GM12878 (cell line): ENCODE measurements around the gene TTL. TPM values are rescaled to one million over a fixed set of nuclear protein-coding genes. Genes with fewer than 3 reads are reported as not detected.

Source experiments
- ATAC-seq: fragments of 200-7000 bp; cut with Tn5 transposase; 3 replicates; pipeline ENCODE4 v1.9.1; 2020; ENCODE audit warnings: mild to moderate bottlenecking, moderate library complexity
- BruUV-seq: library from RNA; stranded (reverse); fragments of 400-500 nt; replicated peaks from 2 replicates; lab custom pipeline; 2021; lab: Mats Ljungman, UMichigan
- CTCF ChIA-PET: fragments of 300-600 bp; sonication (Branson Sonifier 250); formaldehyde crosslinking; extraction: SDS; loops from one replicate; lab custom pipeline; 2021; ENCODE audit warnings: inconsistent platforms; lab: Yijun Ruan, JAX
- POLR2A ChIA-PET: fragments of 350-600 bp; formaldehyde crosslinking; extraction: SDS; loops from one replicate; lab custom pipeline; 2021; ENCODE audit warnings: inconsistent platforms; lab: Charles Lee
- RAD21 ChIA-PET: fragments of 300-600 bp; sonication (Branson Sonifier 250); formaldehyde crosslinking; loops from one replicate; lab custom pipeline; 2023; ENCODE audit warnings: antibody characterized with exemption; ENCODE audit not compliant: unreplicated experiment; lab: Charles Lee
- SMC1A ChIA-PET: fragments of 300-600 bp; sonication (Branson Sonifier 250); formaldehyde crosslinking; loops from one replicate; lab custom pipeline; 2023; ENCODE audit not compliant: unreplicated experiment, uncharacterized antibody; lab: Charles Lee
- DNase-seq: peaks from one replicate; pipeline ENCODE4 v3.0.0-alpha.2; 2011; ENCODE audit warnings: low read depth, low spot score
- FAIRE-seq: peaks from 3 replicates; lab custom pipeline; 2011; peaks lifted over from hg19 to GRCh38; lab: Jason Lieb, UNC
- H2AFZ ChIP-seq: 2 replicates; pipeline ENCODE4 v1.6.0; 2011; ENCODE audit warnings: low read depth, low read length, control low read depth; ENCODE audit not compliant: control insufficient read depth
- H3K27ac ChIP-seq: 2 replicates; pipeline ENCODE4 v1.5.1; 2011; ENCODE audit warnings: control low read depth; ENCODE audit not compliant: control insufficient read depth, insufficient read depth
- H3K27me3 ChIP-seq, 2 experiments: replicated peaks in 1 of 2; 2 replicates each; pipeline versions ENCODE4 v1.6.0 to v1.6.1; 2011; ENCODE audit warnings: low read length in 1 of 2; ENCODE audit not compliant: control insufficient read depth in 2 of 2, insufficient read depth in 2 of 2
- H3K36me3 ChIP-seq, 2 experiments: 2 replicates each; pipeline ENCODE4 v1.5.1; 2011; ENCODE audit warnings: low read length in 1 of 2; ENCODE audit not compliant: control insufficient read depth in 2 of 2, insufficient read depth in 2 of 2
- H3K4me1 ChIP-seq: 2 replicates; pipeline ENCODE4 v1.6.1; 2011; ENCODE audit warnings: mild to moderate bottlenecking, low read length, moderate library complexity, mixed read lengths; ENCODE audit not compliant: control insufficient read depth, insufficient read depth
- H3K4me2 ChIP-seq: 2 replicates; pipeline ENCODE4 v1.6.0; 2011; ENCODE audit warnings: control low read depth; ENCODE audit not compliant: control insufficient read depth, insufficient read depth
- H3K4me3 ChIP-seq: fragments of 200-600 bp; sonication (generic); 2 replicates; pipeline ENCODE4 v1.5.1; 2016
- H3K79me2 ChIP-seq: 2 replicates; pipeline ENCODE4 v1.6.0; 2011; ENCODE audit warnings: low read length; ENCODE audit not compliant: control insufficient read depth, insufficient read depth
- H3K9ac ChIP-seq: 2 replicates; pipeline ENCODE4 v1.8.0; 2011; ENCODE audit warnings: low read length, control low read depth, mixed read lengths; ENCODE audit not compliant: control insufficient read depth, insufficient read depth
- H3K9me3 ChIP-seq: replicated peaks from 3 replicates; pipeline ENCODE4 v1.5.1; 2011; ENCODE audit warnings: mild to moderate bottlenecking, low read length; ENCODE audit not compliant: control insufficient read depth, insufficient read depth
- H4K20me1 ChIP-seq: 2 replicates; pipeline ENCODE4 v1.6.0; 2011; ENCODE audit not compliant: control insufficient read depth, insufficient read depth
- CHD4 ChIP-seq: fragments of 200-600 bp; sonication (generic); IDR thresholded peaks from 2 replicates; pipeline ENCODE4 v1.6.1; 2016; ENCODE audit warnings: mild to moderate bottlenecking
- HDAC6 ChIP-seq: fragments of 200-600 bp; sonication (generic); IDR thresholded peaks from one replicate; pipeline ENCODE4 v1.8.0; 2017; ENCODE audit warnings: antibody characterized with exemption; ENCODE audit not compliant: unreplicated experiment
- IRF5 ChIP-seq: fragments of 450-650 bp; IDR thresholded peaks from 2 replicates; pipeline ENCODE4 v1.6.1; 2017; ENCODE audit warnings: borderline replicate concordance
- KDM1A ChIP-seq: fragments of 200-600 bp; sonication (generic); IDR thresholded peaks from 2 replicates; pipeline ENCODE4 v1.6.1; 2016; ENCODE audit warnings: borderline replicate concordance
- KLF5 ChIP-seq: fragments of 450-650 bp; IDR thresholded peaks from 2 replicates; pipeline ENCODE4 v1.6.1; 2014; ENCODE audit warnings: mild to moderate bottlenecking; ENCODE audit not compliant: partially characterized antibody
- NBN ChIP-seq: fragments of 450-650 bp; IDR thresholded peaks from 2 replicates; pipeline ENCODE4 v1.6.1; 2016
- NFIC ChIP-seq: IDR thresholded peaks from 2 replicates; pipeline ENCODE4 v1.6.1; 2012; ENCODE audit warnings: low read depth, mild to moderate bottlenecking, inconsistent platforms, low read length, moderate library complexity
- NR2C1 ChIP-seq: fragments of 450-650 bp; IDR thresholded peaks from 2 replicates; pipeline ENCODE4 v1.6.1; 2017; ENCODE audit warnings: antibody characterized with exemption, mild to moderate bottlenecking, moderate library complexity
- PML ChIP-seq: IDR thresholded peaks from 2 replicates; pipeline ENCODE4 v1.6.1; 2012; ENCODE audit warnings: low read length, inconsistent platforms
- ZBED1 ChIP-seq: IDR thresholded peaks from 2 replicates; pipeline ENCODE4 v1.6.1; 2016; ENCODE audit warnings: borderline replicate concordance
- in situ Hi-C: fragments of 300-500 bp; cut with MboI; formaldehyde crosslinking; loops from 9 replicates; pipeline ENCODE4 v1.14.3; 2018; ENCODE audit warnings: mixed read lengths
- intact Hi-C: fragments of 100-400 bp; cut with micrococcal nuclease; formaldehyde crosslinking; loops from one replicate; pipeline ENCODE4 v1.14.2; 2022; ENCODE audit not compliant: unreplicated experiment
- polyA plus RNA-seq, 11 experiments: library from polyadenylated mRNA; depleted of rRNA in 4 of 11; unstranded in 6 of 11; stranded (reverse) in 5 of 11; fragments of >200 nt; fragmentation: Nextera tagmentation in 4 of 11; fragmentation: Illumina TruSeq in 1 of 11; extraction: Ambion mirVana in 4 of 11; extraction: Trizol in 1 of 11; gene quantifications; 1 replicate in 1 of 11; 2 replicates in 10 of 11; pipeline versions ENCODE4 v1.2.1 to v1.2.3, GENCODE V29; 2011 to 2016; ENCODE audit warnings: inconsistent platforms in 2 of 11, missing spikeins in 2 of 11, low read depth in 1 of 11
- total RNA-seq, 4 experiments: library from RNA; depleted of rRNA in 3 of 4; stranded (reverse); fragments of >200 nt in 3 of 4; fragmentation: Illumina TruSeq in 1 of 4; extraction: Trizol in 1 of 4; gene quantifications; 2 replicates each; pipeline versions ENCODE4 v1.2.1 to v1.2.3, GENCODE V29; 2013 to 2021
- TF ChIP-seq, protein P1 (sequence below): fragments of 450-650 bp; IDR thresholded peaks from 2 replicates; pipeline ENCODE4 v1.6.1; 2018; ENCODE audit warnings: borderline replicate concordance, mild to moderate bottlenecking; ENCODE audit not compliant: partially characterized antibody

Gene TTL
- total and polyA plus RNA-seq, 10 of the 15 experiments (the other 5 are each of a cell fraction or from before 2014, with no cell fraction given) = 3.9 to 27.1 (median 16.1) TPM

DNA sequence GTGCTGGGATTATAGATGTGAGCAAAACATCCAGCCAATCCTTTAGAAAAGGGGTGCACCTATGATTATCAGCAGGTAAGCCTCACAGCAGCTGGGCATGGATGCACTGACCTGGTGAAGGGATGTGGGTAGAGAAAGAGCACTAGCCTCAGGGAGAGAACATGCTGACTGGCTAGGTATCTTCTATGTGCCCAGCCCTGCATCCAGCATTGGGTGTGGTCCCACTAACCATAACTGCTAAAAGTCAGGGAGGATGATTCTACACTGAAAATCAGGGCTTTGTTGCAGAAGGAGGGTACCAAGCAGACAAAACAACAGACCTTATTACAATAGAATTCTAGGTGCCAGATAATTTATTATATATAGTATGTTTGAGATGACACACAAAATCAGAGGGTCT is 27.4 kb upstream of the TTL start:
- SMC1A ChIA-PET = no interaction called here
- intact Hi-C loops = no loop called here
- Histone ChIP-seq H3K4me1 (no peaks in the 10 kb centered on the region), H3K27me3 (no peaks in the 10 kb centered on the region; a peak in 2 of 4 replicates), H4K20me1 (no peaks in the 10 kb centered on the region), H3K27ac (no peak overlapping the region), H3K4me2 (no peak overlapping the region), H3K4me3 (no peak overlapping the region), H3K9ac (no peak overlapping the region), H3K36me3 (no peaks in the 10 kb centered on the region), H2AFZ (no peak overlapping the region), H3K79me2 (no peaks in the 10 kb centered on the region), H3K9me3 (no peaks in the 10 kb centered on the region)
- BruUV-seq = no TSS peak
- TF ChIP-seq NR2C1 = no peak
- TF ChIP-seq PML = no peak
- no peak for TF ChIP-seq IRF5
- no peak for TF ChIP-seq CHD4
- no peak for TF ChIP-seq HDAC6
- no peak for TF ChIP-seq ZBED1
- TF ChIP-seq KLF5 = no peak
- TF ChIP-seq, protein P1, sequence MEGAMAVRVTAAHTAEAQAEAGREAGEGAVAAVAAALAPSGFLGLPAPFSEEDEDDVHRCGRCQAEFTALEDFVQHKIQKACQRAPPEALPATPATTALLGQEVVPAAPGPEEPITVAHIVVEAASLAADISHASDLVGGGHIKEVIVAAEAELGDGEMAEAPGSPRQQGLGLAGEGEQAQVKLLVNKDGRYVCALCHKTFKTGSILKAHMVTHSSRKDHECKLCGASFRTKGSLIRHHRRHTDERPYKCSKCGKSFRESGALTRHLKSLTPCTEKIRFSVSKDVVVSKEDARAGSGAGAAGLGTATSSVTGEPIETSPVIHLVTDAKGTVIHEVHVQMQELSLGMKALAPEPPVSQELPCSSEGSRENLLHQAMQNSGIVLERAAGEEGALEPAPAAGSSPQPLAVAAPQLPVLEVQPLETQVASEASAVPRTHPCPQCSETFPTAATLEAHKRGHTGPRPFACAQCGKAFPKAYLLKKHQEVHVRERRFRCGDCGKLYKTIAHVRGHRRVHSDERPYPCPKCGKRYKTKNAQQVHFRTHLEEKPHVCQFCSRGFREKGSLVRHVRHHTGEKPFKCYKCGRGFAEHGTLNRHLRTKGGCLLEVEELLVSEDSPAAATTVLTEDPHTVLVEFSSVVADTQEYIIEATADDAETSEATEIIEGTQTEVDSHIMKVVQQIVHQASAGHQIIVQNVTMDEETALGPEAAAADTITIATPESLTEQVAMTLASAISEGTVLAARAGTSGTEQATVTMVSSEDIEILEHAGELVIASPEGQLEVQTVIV = no peak
- TF ChIP-seq KDM1A = no peak
- TF ChIP-seq NBN = no peak
- TF ChIP-seq NFIC = no peak
- FAIRE-seq (no peak), DNase-seq (no peak), ATAC-seq (no peak)
- RAD21 ChIA-PET = no interaction called here
- CTCF ChIA-PET = no interaction called here
- POLR2A ChIA-PET = no interaction called here
- in situ Hi-C loops = loop anchor here (10.0 kb wide), 1 partner anchor 120 kb away; no protein-coding TSS in a partner anchor
